Neural cell (in vitro differentiated cells): ENCODE data around the gene AKT3.

Source experiments
- EP300 ChIP-seq: fragments of 450-650 bp; conservative IDR thresholded peaks from 2 replicates; pipeline ENCODE4 v1.6.1; 2014; ENCODE audit warnings: antibody characterized with exemption, mild to moderate bottlenecking, moderate library complexity; ENCODE audit not compliant: poor library complexity, severe bottlenecking
- EZH2 ChIP-seq: fragments of 200-600, 300-800 bp; shearing (Covaris generic), sonication (generic); IDR thresholded peaks from 2 replicates; pipeline ENCODE4 v1.6.1; 2014; ENCODE audit warnings: antibody characterized with exemption, low read length, borderline replicate concordance, mild to moderate bottlenecking; ENCODE audit not compliant: insufficient read depth, poor library complexity, severe bottlenecking
- MXI1 ChIP-seq: fragments of 450-650 bp; conservative IDR thresholded peaks from 2 replicates; pipeline ENCODE4 v1.6.1; 2014; ENCODE audit warnings: antibody characterized with exemption, mild to moderate bottlenecking; ENCODE audit not compliant: poor library complexity, severe bottlenecking
- POLR2AphosphoS5 ChIP-seq: IDR thresholded peaks from 2 replicates; pipeline ENCODE4 v1.6.1; 2012
- RAD21 ChIP-seq: fragments of 450-650 bp; conservative IDR thresholded peaks from 2 replicates; pipeline ENCODE4 v1.6.1; 2014; ENCODE audit warnings: antibody characterized with exemption, mild to moderate bottlenecking, moderate library complexity
- SMC3 ChIP-seq: fragments of 450-650 bp; conservative IDR thresholded peaks from 2 replicates; pipeline ENCODE4 v1.6.1; 2014; ENCODE audit warnings: antibody characterized with exemption, mild to moderate bottlenecking, moderate library complexity; ENCODE audit not compliant: poor library complexity
- TF ChIP-seq, protein P1 (sequence below): fragments of 450-650 bp; IDR thresholded peaks from 2 replicates; pipeline ENCODE4 v1.5.1; 2014; ENCODE audit warnings: antibody characterized with exemption, mild to moderate bottlenecking, moderate library complexity; ENCODE audit not compliant: poor library complexity, severe bottlenecking
- TF ChIP-seq, protein P2 (sequence below): IDR thresholded peaks from 2 replicates; pipeline ENCODE4 v1.6.1; 2012; ENCODE audit warnings: borderline replicate concordance

DNA sequence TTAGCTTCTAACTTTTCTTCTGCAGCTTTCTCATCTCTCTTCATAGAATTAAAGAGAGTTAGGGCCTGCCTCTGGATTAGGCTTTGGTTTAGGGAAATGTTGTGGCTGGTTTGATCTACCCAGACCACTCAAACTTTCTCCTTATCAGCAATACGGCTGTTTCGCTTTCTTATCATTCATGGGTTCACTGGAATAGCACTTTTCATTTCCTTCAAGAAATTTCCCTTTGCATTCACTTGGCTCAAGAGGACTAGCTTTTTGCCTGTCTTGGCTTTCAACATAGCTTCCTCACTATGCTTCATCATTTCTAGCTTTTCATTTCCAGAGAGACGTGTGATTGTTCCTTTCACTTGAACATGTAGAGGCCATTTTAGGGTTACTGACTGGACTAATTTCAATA, 59.6 kb downstream of the AKT3 start:
- TF ChIP-seq EZH2 (no peak), POLR2AphosphoS5 (no peak), RAD21 (no peak), SMC3 (no peak), EP300 (no peak), MXI1 (no peak)
- TF ChIP-seq, protein P1, sequence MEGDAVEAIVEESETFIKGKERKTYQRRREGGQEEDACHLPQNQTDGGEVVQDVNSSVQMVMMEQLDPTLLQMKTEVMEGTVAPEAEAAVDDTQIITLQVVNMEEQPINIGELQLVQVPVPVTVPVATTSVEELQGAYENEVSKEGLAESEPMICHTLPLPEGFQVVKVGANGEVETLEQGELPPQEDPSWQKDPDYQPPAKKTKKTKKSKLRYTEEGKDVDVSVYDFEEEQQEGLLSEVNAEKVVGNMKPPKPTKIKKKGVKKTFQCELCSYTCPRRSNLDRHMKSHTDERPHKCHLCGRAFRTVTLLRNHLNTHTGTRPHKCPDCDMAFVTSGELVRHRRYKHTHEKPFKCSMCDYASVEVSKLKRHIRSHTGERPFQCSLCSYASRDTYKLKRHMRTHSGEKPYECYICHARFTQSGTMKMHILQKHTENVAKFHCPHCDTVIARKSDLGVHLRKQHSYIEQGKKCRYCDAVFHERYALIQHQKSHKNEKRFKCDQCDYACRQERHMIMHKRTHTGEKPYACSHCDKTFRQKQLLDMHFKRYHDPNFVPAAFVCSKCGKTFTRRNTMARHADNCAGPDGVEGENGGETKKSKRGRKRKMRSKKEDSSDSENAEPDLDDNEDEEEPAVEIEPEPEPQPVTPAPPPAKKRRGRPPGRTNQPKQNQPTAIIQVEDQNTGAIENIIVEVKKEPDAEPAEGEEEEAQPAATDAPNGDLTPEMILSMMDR: no peak
- TF ChIP-seq, protein P2, sequence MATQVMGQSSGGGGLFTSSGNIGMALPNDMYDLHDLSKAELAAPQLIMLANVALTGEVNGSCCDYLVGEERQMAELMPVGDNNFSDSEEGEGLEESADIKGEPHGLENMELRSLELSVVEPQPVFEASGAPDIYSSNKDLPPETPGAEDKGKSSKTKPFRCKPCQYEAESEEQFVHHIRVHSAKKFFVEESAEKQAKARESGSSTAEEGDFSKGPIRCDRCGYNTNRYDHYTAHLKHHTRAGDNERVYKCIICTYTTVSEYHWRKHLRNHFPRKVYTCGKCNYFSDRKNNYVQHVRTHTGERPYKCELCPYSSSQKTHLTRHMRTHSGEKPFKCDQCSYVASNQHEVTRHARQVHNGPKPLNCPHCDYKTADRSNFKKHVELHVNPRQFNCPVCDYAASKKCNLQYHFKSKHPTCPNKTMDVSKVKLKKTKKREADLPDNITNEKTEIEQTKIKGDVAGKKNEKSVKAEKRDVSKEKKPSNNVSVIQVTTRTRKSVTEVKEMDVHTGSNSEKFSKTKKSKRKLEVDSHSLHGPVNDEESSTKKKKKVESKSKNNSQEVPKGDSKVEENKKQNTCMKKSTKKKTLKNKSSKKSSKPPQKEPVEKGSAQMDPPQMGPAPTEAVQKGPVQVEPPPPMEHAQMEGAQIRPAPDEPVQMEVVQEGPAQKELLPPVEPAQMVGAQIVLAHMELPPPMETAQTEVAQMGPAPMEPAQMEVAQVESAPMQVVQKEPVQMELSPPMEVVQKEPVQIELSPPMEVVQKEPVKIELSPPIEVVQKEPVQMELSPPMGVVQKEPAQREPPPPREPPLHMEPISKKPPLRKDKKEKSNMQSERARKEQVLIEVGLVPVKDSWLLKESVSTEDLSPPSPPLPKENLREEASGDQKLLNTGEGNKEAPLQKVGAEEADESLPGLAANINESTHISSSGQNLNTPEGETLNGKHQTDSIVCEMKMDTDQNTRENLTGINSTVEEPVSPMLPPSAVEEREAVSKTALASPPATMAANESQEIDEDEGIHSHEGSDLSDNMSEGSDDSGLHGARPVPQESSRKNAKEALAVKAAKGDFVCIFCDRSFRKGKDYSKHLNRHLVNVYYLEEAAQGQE: no peak
